Chondrocyte (in vitro differentiated cells): Measurements from ENCODE around the gene RNF166. TPM values are rescaled to one million over a fixed set of nuclear protein-coding genes. Genes with fewer than 3 reads are reported as not detected.

ENCODE experiments used
- DNase-seq: peaks from one replicate; pipeline ENCODE4 v3.0.0; 2021; ENCODE audit warnings: mixed read lengths, low spot score
- H3K27ac Mint-ChIP-seq: one replicate; pipeline ENCODE4 v1.8.0; 2021; ENCODE audit warnings: mild to moderate bottlenecking, moderate library complexity, mixed read lengths; ENCODE audit not compliant: unreplicated experiment
- H3K27me3 Mint-ChIP-seq: 2 replicates; pipeline ENCODE4 v1.8.0; 2021; ENCODE audit warnings: low read depth, mixed read lengths
- H3K36me3 Mint-ChIP-seq: 2 replicates; pipeline ENCODE4 v1.8.0; 2021; ENCODE audit warnings: low read depth, mixed read lengths
- H3K4me1 Mint-ChIP-seq: 2 replicates; pipeline ENCODE4 v1.8.0; 2021; ENCODE audit warnings: low read depth, mild to moderate bottlenecking, mixed read lengths
- H3K4me3 Mint-ChIP-seq: one replicate; pipeline ENCODE4 v1.8.0; 2021; ENCODE audit warnings: mild to moderate bottlenecking, moderate library complexity, mixed read lengths; ENCODE audit not compliant: unreplicated experiment
- H3K9me3 Mint-ChIP-seq: 2 replicates; pipeline ENCODE4 v1.8.0; 2021; ENCODE audit warnings: low read depth, mixed read lengths
- total RNA-seq: library from RNA; stranded (reverse); gene quantifications from 3 replicates; pipeline ENCODE4 v1.2.1, GENCODE V29; 2021
- TF ChIP-seq, protein P1 (sequence below): fragments of 200-600 bp; sonication (generic); IDR thresholded peaks from 2 replicates; pipeline ENCODE4 v1.5.0; 2021; ENCODE audit warnings: antibody characterized with exemption, mild to moderate bottlenecking, moderate library complexity

The RNF166 gene
- total RNA-seq, 1 donor from 2014 or later = 12.8 TPM

DNA sequence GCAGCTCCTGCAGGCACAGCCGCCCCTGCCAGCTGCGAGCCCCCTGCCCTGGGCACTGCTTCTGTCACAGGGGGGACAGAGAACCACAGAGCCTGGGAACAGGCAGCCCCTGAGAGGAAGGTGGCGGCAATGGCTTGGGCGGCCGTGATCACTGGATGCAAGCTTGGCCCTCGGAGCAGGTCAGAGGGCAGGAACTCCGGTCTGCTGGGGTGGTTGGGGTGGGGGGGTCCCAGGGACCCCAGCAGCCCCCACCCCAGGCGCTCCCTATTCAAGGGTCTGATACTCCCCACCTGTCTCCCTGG, 53.5 kb downstream of the RNF166 start:
- DNase-seq = no peak
- no peak overlapping the region for H3K4me3 Mint-ChIP-seq
- TF ChIP-seq, protein P1, sequence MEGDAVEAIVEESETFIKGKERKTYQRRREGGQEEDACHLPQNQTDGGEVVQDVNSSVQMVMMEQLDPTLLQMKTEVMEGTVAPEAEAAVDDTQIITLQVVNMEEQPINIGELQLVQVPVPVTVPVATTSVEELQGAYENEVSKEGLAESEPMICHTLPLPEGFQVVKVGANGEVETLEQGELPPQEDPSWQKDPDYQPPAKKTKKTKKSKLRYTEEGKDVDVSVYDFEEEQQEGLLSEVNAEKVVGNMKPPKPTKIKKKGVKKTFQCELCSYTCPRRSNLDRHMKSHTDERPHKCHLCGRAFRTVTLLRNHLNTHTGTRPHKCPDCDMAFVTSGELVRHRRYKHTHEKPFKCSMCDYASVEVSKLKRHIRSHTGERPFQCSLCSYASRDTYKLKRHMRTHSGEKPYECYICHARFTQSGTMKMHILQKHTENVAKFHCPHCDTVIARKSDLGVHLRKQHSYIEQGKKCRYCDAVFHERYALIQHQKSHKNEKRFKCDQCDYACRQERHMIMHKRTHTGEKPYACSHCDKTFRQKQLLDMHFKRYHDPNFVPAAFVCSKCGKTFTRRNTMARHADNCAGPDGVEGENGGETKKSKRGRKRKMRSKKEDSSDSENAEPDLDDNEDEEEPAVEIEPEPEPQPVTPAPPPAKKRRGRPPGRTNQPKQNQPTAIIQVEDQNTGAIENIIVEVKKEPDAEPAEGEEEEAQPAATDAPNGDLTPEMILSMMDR = no peak

DNA sequence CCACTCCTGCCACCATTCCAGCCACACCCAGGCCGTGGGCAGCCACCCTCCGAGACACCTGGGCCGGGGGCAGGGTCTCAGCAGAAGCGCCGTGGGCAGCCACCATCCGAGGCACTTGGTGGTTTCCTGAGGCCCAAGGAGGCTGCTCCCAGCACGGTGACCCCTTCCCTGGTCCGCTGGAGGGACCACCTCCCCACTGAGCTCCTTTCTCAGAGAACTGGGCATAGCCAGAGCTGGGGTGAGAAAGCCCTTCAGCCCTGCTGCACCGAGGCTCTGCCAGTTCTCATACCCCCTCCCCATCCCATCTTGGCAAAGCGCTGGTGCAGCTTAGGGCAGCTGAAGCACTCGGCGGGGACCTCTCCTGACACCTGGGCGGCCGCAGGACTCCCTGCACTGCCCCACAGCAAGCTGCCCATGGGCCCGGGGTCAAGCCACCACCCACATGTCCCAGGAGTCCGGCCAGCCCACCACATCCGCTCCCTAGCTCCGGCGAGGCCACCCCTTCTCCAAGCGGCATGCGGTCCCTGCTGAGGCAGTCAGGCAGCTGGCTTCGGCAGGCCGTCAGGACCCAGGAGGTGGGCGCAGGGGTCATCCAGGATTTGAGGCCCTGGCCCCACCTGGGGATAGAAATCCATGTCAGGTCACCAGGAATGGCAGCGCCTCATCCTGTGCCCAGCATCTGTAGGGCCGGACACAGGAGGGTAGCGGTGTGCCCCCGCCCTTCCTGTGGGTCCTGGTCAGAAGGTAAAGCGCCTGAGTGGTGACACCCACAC, 54.0 kb downstream of the RNF166 start:
- Mint-ChIP-seq H3K27ac (no peak overlapping the region), H3K27me3 (no peaks in the 10 kb centered on the region), H3K4me3 (no peak overlapping the region), H3K9me3 (no peaks in the 10 kb centered on the region), H3K36me3 (peaks cover 6% of the 10 kb centered on the region), H3K4me1 (peaks cover 15% of the 10 kb centered on the region)
- TF ChIP-seq, protein P1 = no peak
- no peak for DNase-seq

More for the DNA sequence above, 53.5 kb downstream of the RNF166 start:
- H3K27ac Mint-ChIP-seq = no peak overlapping the region
- no peaks in the 10 kb centered on the region for H3K9me3 Mint-ChIP-seq
- peaks cover 6% of the 10 kb centered on the region for H3K36me3 Mint-ChIP-seq
- H3K27me3 Mint-ChIP-seq = no peaks in the 10 kb centered on the region
- H3K4me1 Mint-ChIP-seq = peaks cover 15% of the 10 kb centered on the region

DNA sequence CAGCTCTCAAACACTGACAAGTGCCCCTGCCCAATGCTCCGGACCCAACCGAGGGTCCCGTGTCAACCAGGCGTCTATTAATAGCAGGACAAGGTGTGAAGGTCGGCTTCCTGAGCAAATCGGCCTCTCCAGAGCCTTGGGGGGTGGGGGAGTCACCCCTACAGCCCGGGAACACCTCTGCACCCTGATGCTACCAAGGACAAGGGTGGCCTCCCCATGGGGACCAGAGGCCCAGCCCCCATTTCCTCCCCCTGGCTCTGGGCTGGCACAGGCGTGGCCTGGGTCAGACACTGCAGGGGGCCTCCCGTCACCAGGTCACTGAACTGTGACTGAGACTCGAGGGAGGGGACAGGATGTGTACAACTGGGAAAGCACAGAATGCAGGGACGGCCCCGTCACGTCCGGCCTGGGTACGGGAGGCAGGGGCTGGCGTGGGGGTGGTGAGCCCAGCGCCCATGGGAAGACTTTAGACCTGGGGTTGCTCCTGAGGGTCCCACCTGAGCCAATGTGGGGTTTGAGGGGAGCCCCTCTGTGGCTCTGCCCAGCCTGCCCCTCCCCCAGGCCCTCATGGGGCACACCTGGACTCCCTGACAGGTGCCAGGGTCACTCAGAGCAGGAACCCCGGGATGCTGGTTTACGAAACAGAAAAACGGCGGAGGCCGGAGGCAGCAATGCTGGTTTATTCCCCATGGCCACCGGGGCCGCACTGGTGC, 54.8 kb downstream of the RNF166 start:
- no peak for DNase-seq
- TF ChIP-seq, protein P1 = no peak
- H3K36me3 Mint-ChIP-seq = peaks cover 6% of the 10 kb centered on the region
- H3K27ac Mint-ChIP-seq = peak overlapping the region; percentile 41
- peak overlapping the region; percentile 66 for H3K4me3 Mint-ChIP-seq
- H3K27me3 Mint-ChIP-seq = no peaks in the 10 kb centered on the region
- no peaks in the 10 kb centered on the region for H3K9me3 Mint-ChIP-seq
- H3K4me1 Mint-ChIP-seq = peaks cover 15% of the 10 kb centered on the region

DNA sequence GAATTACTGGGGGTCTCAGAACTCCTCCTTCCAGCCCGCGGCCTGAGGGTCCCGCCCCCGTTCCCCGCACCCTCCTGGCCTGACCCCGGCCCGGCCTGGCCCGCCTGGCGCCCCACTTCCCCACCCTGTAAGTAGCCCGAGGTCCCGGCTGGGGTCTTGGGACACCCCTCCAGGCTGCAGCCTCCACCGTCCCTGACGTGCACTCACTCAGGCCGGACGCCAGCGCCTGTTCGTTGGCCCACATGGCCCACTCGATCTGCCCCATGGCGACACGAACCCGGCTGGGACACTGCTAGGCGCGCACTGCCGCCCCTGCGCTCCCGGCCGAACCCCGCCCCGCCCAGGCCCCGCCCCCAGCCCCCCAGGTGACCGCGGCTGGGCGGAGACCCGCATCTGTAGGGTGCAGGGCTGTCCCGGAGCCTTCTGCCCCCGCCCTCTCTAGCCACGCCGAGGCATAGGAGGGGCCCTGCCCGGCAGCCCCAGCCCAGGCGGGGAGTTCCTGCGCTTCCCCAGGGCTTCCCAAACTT, 55.4 kb downstream of the RNF166 start, which contains the start of gene CYBA:
Gene CYBA (minus strand): TSS at position 305 of the 527 bp plus-strand sequence. CDS start 40 bp downstream, at position 265.
- H3K4me1 Mint-ChIP-seq = peaks cover 15% of the 10 kb centered on the region
- H3K27ac Mint-ChIP-seq = peak within 1 kb of the TSS; percentile 49
- H3K9me3 Mint-ChIP-seq = no peaks in the 10 kb centered on the region
- TF ChIP-seq, protein P1 = no peak
- peak within 1 kb of the TSS; percentile 66 for H3K4me3 Mint-ChIP-seq
- no peaks in the 10 kb centered on the region for H3K27me3 Mint-ChIP-seq
- DNase-seq = peak; percentile 94
- peaks cover 6% of the 10 kb centered on the region for H3K36me3 Mint-ChIP-seq
